COR-L47 (cell line): Measurements from ENCODE around the gene SETBP1.

ENCODE experiments used
- DNase-seq: peaks from one replicate; lab custom pipeline; 2025; lab: John Stamatoyannopoulos, UW

SETBP1 gene

GRCh38 chr18:44938720-44939665 lies 258.3 kb downstream of the SETBP1 start:
- no peak for DNase-seq

DNA sequence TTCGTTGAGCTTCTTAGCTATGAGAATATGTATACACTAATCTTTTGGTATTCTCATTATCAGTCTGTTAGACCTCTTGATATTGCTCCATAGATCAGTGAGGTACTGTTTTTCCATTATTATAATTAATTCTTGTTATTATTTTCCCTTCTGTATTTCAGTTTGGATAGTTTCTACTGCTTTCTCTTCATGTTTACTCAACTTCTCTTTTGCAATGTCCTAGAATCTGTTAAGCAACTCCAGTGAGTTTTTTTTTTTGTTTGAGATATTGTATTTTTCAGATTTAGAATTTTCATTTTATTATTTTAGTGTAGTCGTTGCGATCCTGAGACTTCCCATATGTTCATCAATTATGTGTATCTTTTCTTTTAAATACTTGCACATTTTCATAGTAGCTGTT lies 260.8 kb downstream of the SETBP1 start:
- DNase-seq, result no peak

- no peak for DNase-seq
Measured at GRCh38 chr18:44942073-44942472, 261.4 kb downstream of the SETBP1 start.

DNA sequence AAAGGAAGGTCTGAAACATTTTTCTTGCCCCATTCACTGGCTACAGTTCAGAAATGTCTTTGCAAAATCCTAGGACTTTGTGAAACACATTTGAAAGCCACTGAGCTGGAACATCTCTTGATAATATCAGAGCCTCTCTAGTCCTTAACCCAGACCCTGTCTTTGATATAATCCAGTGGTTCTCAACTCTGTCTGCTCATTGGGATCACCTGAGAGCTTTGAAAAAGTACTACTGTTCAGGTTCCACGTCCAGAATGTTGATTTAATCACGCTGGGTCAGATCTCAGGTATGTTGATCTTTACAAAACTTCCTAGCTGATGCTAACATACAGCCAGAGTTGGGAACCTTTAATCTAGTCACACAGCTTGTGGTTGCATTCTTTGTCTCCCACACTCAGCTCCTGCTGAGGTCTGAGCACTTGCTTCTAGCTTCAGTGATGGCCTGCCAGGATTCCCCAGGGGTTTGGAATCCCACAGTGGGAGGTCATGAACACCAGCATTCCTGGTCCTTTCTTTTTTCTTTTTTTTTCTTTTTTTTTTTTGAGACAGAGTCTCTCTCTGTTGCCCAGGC lies 262.7 kb downstream of the SETBP1 start:
- DNase-seq, result peak; percentile 61

DNA sequence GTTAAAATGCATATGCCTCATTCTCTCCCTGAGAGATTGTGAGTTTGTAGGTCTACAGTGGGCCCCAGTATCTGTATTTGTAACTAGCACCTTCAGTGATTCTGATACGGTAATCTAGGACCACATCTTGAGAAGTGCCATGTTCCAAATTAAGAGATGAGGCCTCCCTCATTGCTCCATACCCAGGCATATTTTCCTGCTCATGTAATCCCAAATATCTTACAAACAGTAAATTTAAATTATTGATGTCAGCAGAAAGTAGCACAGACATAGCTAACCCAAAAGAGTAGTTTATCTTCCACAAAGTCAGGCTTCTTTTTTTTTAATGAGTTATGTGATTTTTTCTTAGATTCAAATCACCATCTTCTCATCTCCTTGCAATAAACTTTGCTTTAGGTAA lies 263.8 kb downstream of the SETBP1 start:
- DNase-seq, result no peak

GRCh38 chr18:44945888-44946401 lies 265.3 kb downstream of the SETBP1 start:
- peak; percentile 92 for DNase-seq

- DNase-seq, result peak; percentile 80
Measured at GRCh38 chr18:44946529-44947113, 265.9 kb downstream of the SETBP1 start.

DNA sequence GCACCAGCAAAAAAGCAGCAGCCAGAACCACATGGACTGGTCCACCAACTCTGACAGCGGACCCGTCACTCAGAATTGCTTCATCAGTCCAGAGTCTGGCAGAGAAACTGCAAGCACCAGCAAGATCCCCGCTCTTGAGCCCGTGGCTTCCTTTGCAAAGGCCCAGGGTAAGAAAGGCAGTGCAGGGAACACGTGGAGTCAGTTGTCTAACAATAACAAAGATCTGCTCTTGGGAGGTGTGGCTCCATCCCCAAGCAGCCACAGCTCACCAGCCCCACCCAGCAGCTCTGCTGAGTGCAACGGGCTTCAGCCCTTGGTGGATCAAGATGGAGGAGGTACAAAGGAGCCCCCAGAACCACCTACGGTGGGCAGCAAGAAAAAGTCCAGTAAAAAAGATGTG lies 269.3 kb downstream of the SETBP1 start:
- DNase-seq, result no peak

DNA sequence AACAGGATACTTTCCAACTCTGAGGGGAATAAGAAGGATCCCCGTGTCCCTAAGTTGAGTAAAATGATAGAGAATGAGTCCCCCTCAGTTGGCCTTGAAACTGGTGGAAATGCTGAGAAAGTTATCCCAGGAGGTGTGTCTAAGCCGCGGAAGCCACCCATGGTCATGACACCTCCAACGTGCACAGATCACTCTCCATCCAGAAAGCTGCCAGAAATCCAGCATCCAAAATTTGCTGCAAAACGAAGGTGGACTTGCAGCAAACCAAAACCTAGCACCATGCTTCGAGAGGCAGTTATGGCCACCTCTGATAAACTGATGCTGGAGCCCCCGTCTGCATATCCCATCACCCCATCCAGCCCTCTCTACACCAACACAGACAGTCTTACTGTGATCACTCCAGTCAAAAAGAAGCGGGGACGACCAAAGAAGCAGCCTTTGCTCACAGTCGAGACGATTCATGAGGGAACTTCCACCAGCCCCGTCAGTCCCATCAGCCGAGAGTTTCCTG lies 270.1 kb downstream of the SETBP1 start:
- DNase-seq, result no peak

DNA sequence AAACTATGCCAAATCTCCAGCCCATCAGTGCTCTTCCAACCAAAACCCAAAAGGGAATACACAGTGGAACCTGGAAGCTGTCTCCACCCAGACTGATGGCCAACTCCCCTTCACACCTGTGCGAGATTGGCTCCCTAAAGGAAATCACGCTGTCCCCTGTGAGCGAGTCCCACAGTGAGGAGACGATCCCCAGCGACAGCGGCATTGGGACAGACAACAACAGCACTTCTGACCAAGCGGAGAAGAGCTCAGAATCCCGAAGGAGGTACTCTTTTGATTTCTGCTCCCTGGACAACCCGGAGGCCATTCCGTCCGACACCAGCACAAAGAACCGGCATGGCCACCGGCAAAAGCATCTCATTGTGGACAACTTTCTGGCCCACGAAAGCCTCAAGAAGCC lies 271.1 kb downstream of the SETBP1 start:
- DNase-seq, result no peak

GRCh38 chr18:44954257-44954656 lies 273.6 kb downstream of the SETBP1 start:
- no peak for DNase-seq

- DNase-seq, result no peak
Measured at GRCh38 chr18:44955825-44956224, 275.1 kb downstream of the SETBP1 start.

DNA sequence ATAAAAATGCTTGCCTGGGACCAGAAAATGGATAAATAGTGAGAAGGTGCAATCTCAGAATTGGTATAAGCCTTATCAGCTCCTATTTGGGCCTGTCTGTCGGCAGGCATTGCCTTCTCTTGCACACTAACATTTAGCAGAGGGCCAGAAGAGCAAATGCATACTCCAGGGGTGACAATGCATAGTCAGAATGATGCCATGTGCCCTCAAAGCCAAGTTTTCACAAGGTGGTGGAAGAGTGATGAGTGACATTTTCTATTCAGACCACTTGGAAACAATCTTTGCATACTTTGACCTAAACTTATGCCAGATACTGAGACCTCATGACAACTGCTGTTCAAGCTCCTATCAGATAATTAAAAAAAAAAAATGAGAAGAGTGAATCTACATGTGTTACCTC lies 276.3 kb downstream of the SETBP1 start:
- no peak for DNase-seq

GRCh38 chr18:44957461-44957860 lies 276.8 kb downstream of the SETBP1 start:
- no peak for DNase-seq

- DNase-seq, result no peak
Measured at GRCh38 chr18:44958040-44958439, 277.4 kb downstream of the SETBP1 start.

DNA sequence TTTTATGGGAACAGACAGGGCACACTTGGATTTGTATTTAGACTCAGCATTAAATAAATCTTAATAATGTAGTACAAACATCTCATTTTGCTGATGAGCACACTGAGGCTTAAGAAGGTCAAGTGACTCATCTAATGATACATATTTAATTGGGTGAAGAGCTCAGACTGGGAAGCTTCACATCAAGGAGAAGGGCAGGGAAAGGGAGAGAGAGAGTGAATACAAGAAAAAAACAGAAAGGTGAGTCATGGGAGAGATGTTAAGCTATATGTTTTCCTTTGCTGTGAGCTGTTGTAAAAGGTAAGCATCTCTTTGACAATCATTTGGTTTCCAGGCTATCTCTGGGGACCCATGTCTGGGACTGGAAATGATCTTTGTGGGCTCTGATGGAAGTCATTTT lies 277.8 kb downstream of the SETBP1 start:
- DNase-seq, result no peak

- DNase-seq, result no peak
Measured at GRCh38 chr18:44959013-44959412, 278.3 kb downstream of the SETBP1 start.

GRCh38 chr18:44960580-44960979 lies 279.9 kb downstream of the SETBP1 start:
- no peak for DNase-seq

DNA sequence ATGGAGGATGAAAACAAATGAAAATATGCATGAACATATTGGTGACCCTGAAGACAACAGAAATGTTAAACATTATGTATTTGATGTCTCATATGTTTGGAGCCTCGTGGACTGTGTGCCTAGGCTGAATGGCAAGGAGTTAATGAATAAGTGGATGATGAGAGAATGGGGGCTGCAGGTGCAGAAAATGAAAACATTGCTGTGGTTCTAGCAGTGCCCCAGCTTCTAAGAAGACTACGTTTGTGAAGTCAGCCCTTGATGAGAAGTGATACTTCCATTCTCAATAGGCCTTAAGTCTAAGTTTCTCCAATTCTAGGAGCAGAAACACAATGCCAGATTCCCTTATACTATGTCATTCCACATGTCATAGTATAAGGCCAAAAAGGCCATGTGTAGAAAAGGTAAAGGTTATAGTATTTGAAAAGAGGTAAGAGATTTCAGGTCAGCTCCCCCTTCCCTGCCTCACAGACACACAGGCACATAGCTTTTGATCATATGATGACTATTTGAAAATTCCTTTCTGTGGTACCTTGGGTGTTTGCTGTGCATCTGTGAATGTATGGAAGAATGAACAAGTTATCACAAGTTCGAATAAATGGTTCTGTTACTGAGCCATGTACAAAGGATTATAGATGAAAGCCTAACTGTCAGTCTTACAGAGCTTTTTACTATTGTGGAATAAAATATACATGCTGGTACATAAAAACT lies 280.8 kb downstream of the SETBP1 start:
- no peak for DNase-seq

- no peak for DNase-seq
Measured at GRCh38 chr18:44967599-44967998, 286.9 kb downstream of the SETBP1 start.

- no peak for DNase-seq
Measured at GRCh38 chr18:44968336-44968735, 287.6 kb downstream of the SETBP1 start.

- DNase-seq, result no peak
Measured at GRCh38 chr18:44969214-44969795, 288.6 kb downstream of the SETBP1 start.
